22Rv1 (cell line): ENCODE results near the gene JRKL.

ENCODE experiments used
- H3K27ac ChIP-seq: fragments of 450-650 bp; 2 replicates; pipeline ENCODE4 v1.5.1; 2017
- CTCF ChIP-seq: fragments of 450-650 bp; IDR thresholded peaks from 2 replicates; pipeline ENCODE4 v1.5.1; 2017; ENCODE audit warnings: mild to moderate bottlenecking
- ZFX ChIP-seq: fragments of 450-650 bp; IDR thresholded peaks from 2 replicates; pipeline ENCODE4 v1.6.1; 2017; ENCODE audit warnings: antibody characterized with exemption, borderline replicate concordance

Gene JRKL

GRCh38 chr11:96357794-96358193 lies 32.0 kb upstream of the JRKL start:
- H3K27ac ChIP-seq, result no peak overlapping the region
- TF ChIP-seq ZFX (no peak), CTCF (no peak)

GRCh38 chr11:96358321-96358720 lies 31.5 kb upstream of the JRKL start:
- H3K27ac ChIP-seq, result no peak overlapping the region
- TF ChIP-seq ZFX (no peak), CTCF (no peak)

GRCh38 chr11:96361778-96362177 lies 28.0 kb upstream of the JRKL start:
- TF ChIP-seq ZFX (no peak), CTCF (no peak)
- H3K27ac ChIP-seq, result no peak overlapping the region

- TF ChIP-seq ZFX (no peak), CTCF (no peak)
- no peak overlapping the region for H3K27ac ChIP-seq
These were observed 24.3 kb upstream of the JRKL start for GRCh38 chr11:96365493-96365892.

GRCh38 chr11:96366024-96366423 lies 23.8 kb upstream of the JRKL start:
- no peak overlapping the region for H3K27ac ChIP-seq
- TF ChIP-seq ZFX (no peak), CTCF (no peak)

- H3K27ac ChIP-seq, result no peak overlapping the region
- TF ChIP-seq ZFX, result no peak
- no peak for TF ChIP-seq CTCF
These were observed 22.5 kb upstream of the JRKL start for GRCh38 chr11:96367342-96367741.

- H3K27ac ChIP-seq, result no peak overlapping the region
- TF ChIP-seq ZFX (no peak), CTCF (no peak)
These were observed 16.0 kb upstream of the JRKL start for GRCh38 chr11:96373826-96374225.
